ENCODE measurements around the gene MOK. TPM values are rescaled to one million over a fixed set of nuclear protein-coding genes. Genes with fewer than 3 reads are reported as not detected.
"Not testable (repeated sequence)": the region's sequence is repeated elsewhere in the genome, so short reads cannot be mapped to it uniquely, and the experiment has no call there.

Gene MOK
- total RNA-seq, 2 donors from 2014 or later = 60.3 to 102 TPM

GRCh38 chr14:102330806-102331205 lies 25.8 kb upstream of the MOK start:
- H3K27ac ChIP-seq (ENCODE audit: low read depth, low read length) = no peak overlapping the region
- H3K9ac ChIP-seq (ENCODE audit: extremely low read depth, low read length, poor library complexity, severe bottlenecking) = no peak overlapping the region
- Mint-ChIP-seq H3K27me3 (ENCODE audit: insufficient read depth) (no peaks in the 10 kb centered on the region), H3K9me3 (no peaks in the 10 kb centered on the region), H3K4me3 (no peak overlapping the region), H3K4me1 (no peaks in the 10 kb centered on the region), H3K36me3 (ENCODE audit: low read depth) (peaks cover 45% of the 10 kb centered on the region), H3K27ac (no peak overlapping the region)
- WGBS, 2 experiments (ENCODE audit: insufficient coverage in 1 of 2, insufficient read length in 1 of 2) = 97 to 100% methylated on average over 3 to 6 of the region's 8 CpGs
- no peak overlapping the region for H3K4me3 ChIP-seq (ENCODE audit: low read length)
- H3K27me3 ChIP-seq (ENCODE audit: control insufficient read depth, insufficient read depth, low read length, poor library complexity, severe bottlenecking) = no peaks in the 10 kb centered on the region
- H3K9me3 ChIP-seq (ENCODE audit: control insufficient read depth, low read length) = no peaks in the 10 kb centered on the region
- DNase-seq = no peak
- no peaks in the 10 kb centered on the region for H3K4me1 ChIP-seq (ENCODE audit: control insufficient read depth, insufficient read depth, low read length)
- TF ChIP-seq CTCF (conservative IDR thresholded peaks at IDR 0.05) = no peak
- H3K36me3 ChIP-seq (ENCODE audit: control insufficient read depth, insufficient read depth, low read length) = peaks cover 38% of the 10 kb centered on the region

- not testable (repeated sequence) for H3K27ac Mint-ChIP-seq; DNase-seq; H3K9ac ChIP-seq (ENCODE audit: extremely low read depth, low read length, poor library complexity, severe bottlenecking); H3K4me1 Mint-ChIP-seq; H3K9me3 ChIP-seq (ENCODE audit: control insufficient read depth, low read length); H3K4me3 Mint-ChIP-seq; H3K27ac ChIP-seq (ENCODE audit: low read depth, low read length); H3K27me3 Mint-ChIP-seq (ENCODE audit: insufficient read depth); H3K4me1 ChIP-seq (ENCODE audit: control insufficient read depth, insufficient read depth, low read length); H3K4me3 ChIP-seq (ENCODE audit: low read length); H3K27me3 ChIP-seq (ENCODE audit: control insufficient read depth, insufficient read depth, low read length, poor library complexity, severe bottlenecking); H3K9me3 Mint-ChIP-seq
- peaks cover 36% of the 10 kb centered on the region for H3K36me3 ChIP-seq (ENCODE audit: control insufficient read depth, insufficient read depth, low read length)
- H3K36me3 Mint-ChIP-seq (ENCODE audit: low read depth) = peaks cover 34% of the 10 kb centered on the region
- WGBS, 2 experiments (ENCODE audit: insufficient coverage in 1 of 2, insufficient read length in 1 of 2) = 94 to 95% methylated on average over 6 of the region's 6 CpGs
Observed at GRCh38 chr14:102329381-102329780, 24.4 kb upstream of the MOK start.

- Histone ChIP-seq H3K27me3 (ENCODE audit: control insufficient read depth, insufficient read depth, low read length, poor library complexity, severe bottlenecking) (no peaks in the 10 kb centered on the region), H3K36me3 (ENCODE audit: control insufficient read depth, insufficient read depth, low read length) (peaks cover 35% of the 10 kb centered on the region), H3K4me1 (ENCODE audit: control insufficient read depth, insufficient read depth, low read length) (no peaks in the 10 kb centered on the region), H3K27ac (ENCODE audit: low read depth, low read length) (no peak overlapping the region), H3K4me3 (ENCODE audit: low read length) (no peak overlapping the region), H3K9me3 (ENCODE audit: control insufficient read depth, low read length) (no peaks in the 10 kb centered on the region), H3K9ac (ENCODE audit: extremely low read depth, low read length, poor library complexity, severe bottlenecking) (no peak overlapping the region)
- DNase-seq = no peak
- H3K27ac Mint-ChIP-seq = no peak overlapping the region
- no peaks in the 10 kb centered on the region for H3K27me3 Mint-ChIP-seq (ENCODE audit: insufficient read depth)
- H3K4me3 Mint-ChIP-seq = no peak overlapping the region
- H3K36me3 Mint-ChIP-seq (ENCODE audit: low read depth) = peaks cover 17% of the 10 kb centered on the region
- no peaks in the 10 kb centered on the region for H3K9me3 Mint-ChIP-seq
- peaks cover 2% of the 10 kb centered on the region for H3K4me1 Mint-ChIP-seq
- WGBS, 2 experiments (ENCODE audit: insufficient coverage in 1 of 2, insufficient read length in 1 of 2) = 94 to 95% methylated on average over 14 of the region's 14 CpGs
- no peak for TF ChIP-seq CTCF (conservative IDR thresholded peaks at IDR 0.05)
Observed at GRCh38 chr14:102326583-102326982, 21.6 kb upstream of the MOK start.

- no peak for TF ChIP-seq CTCF (conservative IDR thresholded peaks at IDR 0.05)
- DNase-seq = no peak
Observed at GRCh38 chr14:102325791-102326345, 20.9 kb upstream of the MOK start.

More at GRCh38 chr14:102325791-102326345, 20.9 kb upstream of the MOK start:
- Mint-ChIP-seq H3K27ac (no peak overlapping the region), H3K4me3 (no peak overlapping the region), H3K27me3 (ENCODE audit: insufficient read depth) (no peaks in the 10 kb centered on the region), H3K36me3 (ENCODE audit: low read depth) (peaks cover 16% of the 10 kb centered on the region), H3K9me3 (no peaks in the 10 kb centered on the region), H3K4me1 (peaks cover 4% of the 10 kb centered on the region)
- H3K27me3 ChIP-seq (ENCODE audit: control insufficient read depth, insufficient read depth, low read length, poor library complexity, severe bottlenecking) = no peaks in the 10 kb centered on the region
- no peak overlapping the region for H3K27ac ChIP-seq (ENCODE audit: low read depth, low read length)
- no peak overlapping the region for H3K9ac ChIP-seq (ENCODE audit: extremely low read depth, low read length, poor library complexity, severe bottlenecking)
- no peaks in the 10 kb centered on the region for H3K9me3 ChIP-seq (ENCODE audit: control insufficient read depth, low read length)
- WGBS, 2 experiments (ENCODE audit: insufficient coverage in 1 of 2, insufficient read length in 1 of 2) = 83 to 90% methylated on average over 2 to 9 of the region's 9 CpGs
- peaks cover under 1% of the 10 kb centered on the region for H3K4me1 ChIP-seq (ENCODE audit: control insufficient read depth, insufficient read depth, low read length)
- H3K36me3 ChIP-seq (ENCODE audit: control insufficient read depth, insufficient read depth, low read length) = peaks cover 31% of the 10 kb centered on the region
- no peak overlapping the region for H3K4me3 ChIP-seq (ENCODE audit: low read length)

Data from endodermal cell (in vitro differentiated cells).